Activated gamma-delta T cell treated with anti-CD3 and anti-CD28 coated beads, Interleukin-2, amount 50 U/mL, for 16 hours (primary cell): ENCODE results near the gene DGCR2.

Experiments used
- DNase-seq: peaks from one replicate; pipeline ENCODE4 v3.0.0-alpha.2; 2020; ENCODE audit warnings: low read depth

DGCR2 gene

GRCh38 chr22:19146215-19146968 is 24.2 kb upstream of the DGCR2 start:
- DNase-seq: no peak

- DNase-seq: no peak
Observed at GRCh38 chr22:19143967-19144400, 21.8 kb upstream of the DGCR2 start.

GRCh38 chr22:19143212-19143611 is 21.0 kb upstream of the DGCR2 start:
- no peak for DNase-seq

GRCh38 chr22:19142394-19142793 is 20.2 kb upstream of the DGCR2 start:
- DNase-seq: no peak

- no peak for DNase-seq
Observed at GRCh38 chr22:19139974-19140373, 17.8 kb upstream of the DGCR2 start.

GRCh38 chr22:19139001-19139356 is 16.8 kb upstream of the DGCR2 start:
- DNase-seq: no peak

GRCh38 chr22:19138217-19139000 is 16.2 kb upstream of the DGCR2 start:
- DNase-seq: no peak

- no peak for DNase-seq
Observed at GRCh38 chr22:19137384-19138216, 15.4 kb upstream of the DGCR2 start.

GRCh38 chr22:19136915-19137314 is 14.7 kb upstream of the DGCR2 start:
- DNase-seq: no peak

- DNase-seq: no peak
Observed at GRCh38 chr22:19134874-19135273, 12.7 kb upstream of the DGCR2 start.

- DNase-seq: no peak
Observed at GRCh38 chr22:19134176-19134831, 12.1 kb upstream of the DGCR2 start.

- no peak for DNase-seq
Observed at GRCh38 chr22:19133561-19133960, 11.3 kb upstream of the DGCR2 start.

- DNase-seq: no peak
Observed at GRCh38 chr22:19132693-19133400, 10.6 kb upstream of the DGCR2 start.

- no peak for DNase-seq
Observed at GRCh38 chr22:19132153-19132552, 9.9 kb upstream of the DGCR2 start.

- no peak for DNase-seq
Observed at GRCh38 chr22:19131685-19132015, 9.4 kb upstream of the DGCR2 start.

- DNase-seq: no peak
Observed at GRCh38 chr22:19130959-19131684, 8.9 kb upstream of the DGCR2 start, which contains the start of gene TSSK2. TSS of gene TSSK2 (plus strand) at chr22:19131308. CDS start at chr22:19131400, 92 bp downstream.

- no peak for DNase-seq
Observed at GRCh38 chr22:19129871-19130270, 7.7 kb upstream of the DGCR2 start.

GRCh38 chr22:19128946-19129727 is 6.9 kb upstream of the DGCR2 start:
- no peak for DNase-seq

GRCh38 chr22:19128009-19128401 is 5.8 kb upstream of the DGCR2 start:
- DNase-seq: no peak
